ENCODE results near the gene UQCRC1. TPM values are rescaled to one million over a fixed set of nuclear protein-coding genes. Genes with fewer than 3 reads are reported as not detected.

Gene UQCRC1
- 202 TPM for total RNA-seq (2013)
- 100 to 1,000 TPM; 326 to 409 (median 350) TPM for polyA plus RNA-seq
- 172 and 259 TPM in 2 replicates for polyA minus RNA-seq
- total RNA-seq, result 53.8 to 145 (median 83.2) reads per million in 11 experiments

- peak; percentile 85 for TF ChIP-seq CTCF (IDR thresholded peaks at IDR 0.05)
- Mint-ChIP-seq H3K9me3 (peaks cover 0 to 5% (median 0%) of the 10 kb centered on the region in 7 donors), H3K4me1 (peaks cover 29% of the 10 kb centered on the region), H3K27ac (peak within 1 kb of the TSS; percentile 87 to 99 (median 96)), H3K27me3 (ENCODE audit: low read depth in 3 of 3) (peaks cover 0 to 4% (median 3%) of the 10 kb centered on the region in 3 donors), H3K4me3 (peak within 1 kb of the TSS; percentile 94 to 97), H3K36me3 (peaks cover 31 to 43% of the 10 kb centered on the region in 2 donors)
- intact Hi-C loops (cut with micrococcal nuclease), result loop anchor here (1.0 to 5.0 kb wide), 3 partner anchors 37 to 144 kb away; no protein-coding TSS in a partner anchor
- Histone ChIP-seq H3K9ac (ENCODE audit: insufficient read depth, low read length, poor library complexity, severe bottlenecking) (peak within 1 kb of the TSS; percentile 98), H3K4me1 (ENCODE audit: control insufficient read depth in 1 of 2, insufficient read depth in 2 of 2, low read length in 2 of 2) (peaks cover 25 to 27% of the 10 kb centered on the region in 2 donors), H3K36me3 (replicated peaks in 1 of 2; ENCODE audit: control insufficient read depth in 1 of 2, insufficient read depth in 2 of 2, low read length in 2 of 2) (peaks cover 19 to 33% of the 10 kb centered on the region in 2 donors), H2AFZ (ENCODE audit: insufficient read depth, low read depth, low read length, poor library complexity, severe bottlenecking) (peak within 1 kb of the TSS; percentile 89), H3K4me2 (replicated peaks; ENCODE audit: extremely low read depth, low read length, poor library complexity, severe bottlenecking) (peak within 1 kb of the TSS; percentile 95), H4K20me1 (ENCODE audit: insufficient read depth, low read length) (peaks cover 24% of the 10 kb centered on the region), H3K9me3 (replicated peaks in 1 of 2; ENCODE audit: control insufficient read depth in 1 of 2, insufficient read depth in 1 of 2, low read length in 2 of 2) (no peaks in the 10 kb centered on the region), H3K27ac (ENCODE audit: low read depth in 1 of 2, low read length in 2 of 2) (peak within 1 kb of the TSS; percentile 66 to 93), H3K79me2 (ENCODE audit: insufficient read depth, low read length) (peaks cover 33% of the 10 kb centered on the region), H3K4me3 (replicated peaks in 1 of 3; ENCODE audit: low read depth in 2 of 3, low read length in 3 of 3) (peak within 1 kb of the TSS; percentile 70 to 96 (median 93)), H3K27me3 (ENCODE audit: control insufficient read depth in 2 of 2, insufficient read depth in 2 of 2, low read length in 2 of 2) (no peaks in the 10 kb centered on the region)
- peak; percentile 93 to 94 (median 94) for DNase-seq
- WGBS (ENCODE audit: insufficient coverage), result under 1% methylated on average over 81 of the region's 86 CpGs
Measured at GRCh38 chr3:48609088-48610005, at the start of gene UQCRC1. Gene UQCRC1, minus strand, starts transcription at chr3:48609646. Its CDS starts 26 bp downstream, at chr3:48609620.

GRCh38 chr3:48656841-48657281 is 47.4 kb upstream of the UQCRC1 start:
- Histone ChIP-seq H3K9ac (ENCODE audit: insufficient read depth, low read length, poor library complexity, severe bottlenecking) (peak overlapping the region; percentile 63), H3K79me2 (ENCODE audit: insufficient read depth, low read length) (no peaks in the 10 kb centered on the region), H3K4me1 (ENCODE audit: control insufficient read depth in 1 of 2, insufficient read depth in 2 of 2, low read length in 2 of 2) (peaks cover 23 to 34% of the 10 kb centered on the region in 2 donors), H3K4me2 (replicated peaks; ENCODE audit: extremely low read depth, low read length, poor library complexity, severe bottlenecking) (peak overlapping the region; percentile 75), H4K20me1 (ENCODE audit: insufficient read depth, low read length) (peaks cover 2% of the 10 kb centered on the region), H3K36me3 (replicated peaks in 1 of 2; ENCODE audit: control insufficient read depth in 1 of 2, insufficient read depth in 2 of 2, low read length in 2 of 2) (no peaks in the 10 kb centered on the region), H3K9me3 (replicated peaks in 1 of 2; ENCODE audit: control insufficient read depth in 1 of 2, insufficient read depth in 1 of 2, low read length in 2 of 2) (peaks cover 9 to 14% of the 10 kb centered on the region in 2 donors), H3K27ac (ENCODE audit: low read depth in 1 of 2, low read length in 2 of 2) (no peak overlapping the region), H2AFZ (ENCODE audit: insufficient read depth, low read depth, low read length, poor library complexity, severe bottlenecking) (peak overlapping the region; percentile 78), H3K27me3 (ENCODE audit: control insufficient read depth in 2 of 2, insufficient read depth in 2 of 2, low read length in 2 of 2) (peaks cover 4 to 37% of the 10 kb centered on the region in 2 donors), H3K4me3 (replicated peaks in 1 of 3; ENCODE audit: low read depth in 2 of 3, low read length in 3 of 3) (peak overlapping the region; percentile 34 to 77 (median 47))
- Mint-ChIP-seq H3K4me1 (peaks cover 18% of the 10 kb centered on the region), H3K36me3 (no peaks in the 10 kb centered on the region), H3K4me3 (peak overlapping the region; percentile 72 to 73), H3K27ac (no peak overlapping the region), H3K9me3 (peaks cover 2 to 13% (median 8%) of the 10 kb centered on the region in 7 donors), H3K27me3 (ENCODE audit: low read depth in 3 of 3) (peaks cover 27 to 51% (median 29%) of the 10 kb centered on the region in 3 donors)
- no peak for TF ChIP-seq CTCF (IDR thresholded peaks at IDR 0.05)
- DNase-seq, result no peak
- intact Hi-C loops (cut with micrococcal nuclease), result no loop called here
- WGBS (ENCODE audit: insufficient coverage), result 48% methylated on average over 45 of the region's 45 CpGs
